HEK293T (cell line): Measurements from ENCODE around the gene BMP4.

Source experiments
- ARNT ChIP-seq: fragments of 450-650 bp; IDR thresholded peaks from 2 replicates; pipeline ENCODE4 v1.6.1; 2017; ENCODE audit warnings: mild to moderate bottlenecking
- BHLHE40 ChIP-seq: fragments of 450-650 bp; IDR thresholded peaks from 2 replicates; pipeline ENCODE4 v1.6.1; 2016; ENCODE audit warnings: mild to moderate bottlenecking, moderate library complexity, borderline replicate concordance
- CTBP1 ChIP-seq: fragments of 450-650 bp; IDR thresholded peaks from 2 replicates; pipeline ENCODE4 v1.6.1; 2016; ENCODE audit warnings: borderline replicate concordance
- ELF4 ChIP-seq: fragments of 450-650 bp; IDR thresholded peaks from 2 replicates; pipeline ENCODE4 v1.6.1; 2017; ENCODE audit warnings: antibody characterized with exemption
- FOXA1 ChIP-seq: fragments of 450-650 bp; IDR thresholded peaks from 2 replicates; pipeline ENCODE4 v1.6.1; 2016; ENCODE audit warnings: mild to moderate bottlenecking
- FOXK2 ChIP-seq: fragments of 450-650 bp; IDR thresholded peaks from 2 replicates; pipeline ENCODE4 v1.6.1; 2016; ENCODE audit warnings: mild to moderate bottlenecking
- FOXM1 ChIP-seq: fragments of 450-650 bp; IDR thresholded peaks from 2 replicates; pipeline ENCODE4 v1.6.1; 2017; ENCODE audit warnings: mild to moderate bottlenecking, borderline replicate concordance
- NFRKB ChIP-seq: fragments of 450-650 bp; IDR thresholded peaks from 2 replicates; pipeline ENCODE4 v1.6.1; 2016; ENCODE audit warnings: mild to moderate bottlenecking, moderate library complexity
- SP1 ChIP-seq: fragments of 450-650 bp; IDR thresholded peaks from 2 replicates; pipeline ENCODE4 v1.6.1; 2017
- TARDBP ChIP-seq: fragments of 450-650 bp; IDR thresholded peaks from 2 replicates; pipeline ENCODE4 v1.6.1; 2016
- ZNF384 ChIP-seq: fragments of 450-650 bp; IDR thresholded peaks from 2 replicates; pipeline ENCODE4 v1.6.1; 2016
- TF ChIP-seq, protein P1 (sequence below): fragments of 450-650 bp; IDR thresholded peaks from 2 replicates; pipeline ENCODE4 v1.6.1; 2016

DNA sequence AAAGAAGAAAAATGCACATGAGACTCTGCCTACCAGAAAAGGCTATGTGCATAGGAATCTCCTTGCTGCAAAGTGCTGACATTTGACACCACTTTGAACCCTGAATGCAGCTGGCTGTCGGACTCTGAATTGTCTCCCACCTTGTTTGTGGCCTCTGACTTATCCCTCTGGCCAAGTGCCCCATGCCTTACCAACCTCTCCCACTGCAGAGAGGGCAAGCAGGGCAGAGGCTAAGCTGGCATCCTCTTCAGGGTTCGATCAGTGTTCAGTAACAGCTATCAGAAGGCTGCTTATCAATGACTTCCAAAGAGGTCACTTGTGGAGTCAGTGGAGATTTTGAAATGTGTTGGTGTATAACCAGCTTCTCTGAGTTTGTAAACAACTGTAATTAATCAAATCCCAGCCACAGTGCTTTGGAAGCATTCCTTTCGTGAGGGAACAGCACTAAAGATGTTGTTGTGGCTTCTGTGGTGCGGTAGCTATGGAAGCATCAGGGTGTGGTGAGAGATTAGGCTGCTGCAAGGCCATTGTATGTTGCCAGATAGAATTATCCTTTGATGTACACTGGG is 22.6 kb upstream of the BMP4 start:
- TF ChIP-seq CTBP1 (no peak), TARDBP (no peak), FOXM1 (no peak), FOXK2 (no peak), ZNF384 (no peak), NFRKB (no peak), ARNT (no peak), FOXA1 (no peak), ELF4 (no peak), BHLHE40 (no peak), SP1 (no peak)
- TF ChIP-seq, protein P1, sequence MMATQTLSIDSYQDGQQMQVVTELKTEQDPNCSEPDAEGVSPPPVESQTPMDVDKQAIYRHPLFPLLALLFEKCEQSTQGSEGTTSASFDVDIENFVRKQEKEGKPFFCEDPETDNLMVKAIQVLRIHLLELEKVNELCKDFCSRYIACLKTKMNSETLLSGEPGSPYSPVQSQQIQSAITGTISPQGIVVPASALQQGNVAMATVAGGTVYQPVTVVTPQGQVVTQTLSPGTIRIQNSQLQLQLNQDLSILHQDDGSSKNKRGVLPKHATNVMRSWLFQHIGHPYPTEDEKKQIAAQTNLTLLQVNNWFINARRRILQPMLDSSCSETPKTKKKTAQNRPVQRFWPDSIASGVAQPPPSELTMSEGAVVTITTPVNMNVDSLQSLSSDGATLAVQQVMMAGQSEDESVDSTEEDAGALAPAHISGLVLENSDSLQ: no peak
